Measurements from ENCODE around the gene AQP7.
"Not testable (repeated sequence)": the region's sequence is repeated elsewhere in the genome, so short reads cannot be mapped to it uniquely, and the experiment has no call there.

Gene AQP7

DNA sequence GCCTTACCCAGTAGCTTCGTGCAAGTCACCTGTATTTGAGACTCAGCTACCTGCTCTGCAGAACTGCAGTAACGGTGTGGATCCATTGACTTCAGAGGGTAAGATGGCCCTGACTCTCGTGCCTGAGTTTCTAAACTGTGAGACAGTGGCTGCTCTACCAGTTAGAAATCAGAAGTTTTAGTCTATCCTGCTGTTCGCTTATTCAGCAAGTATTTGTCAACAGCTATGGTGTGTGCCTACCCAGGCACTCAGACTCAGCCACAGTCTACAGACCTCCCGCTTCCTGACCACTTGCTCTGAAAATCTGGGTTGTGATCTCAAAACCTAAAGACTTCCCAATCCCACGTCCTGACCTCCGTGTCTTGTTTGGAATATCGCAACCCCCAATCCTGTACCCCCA, 31.5 kb upstream of the AQP7 start:
- no peak for DNase-seq (ENCODE audit: low read depth)

DNA sequence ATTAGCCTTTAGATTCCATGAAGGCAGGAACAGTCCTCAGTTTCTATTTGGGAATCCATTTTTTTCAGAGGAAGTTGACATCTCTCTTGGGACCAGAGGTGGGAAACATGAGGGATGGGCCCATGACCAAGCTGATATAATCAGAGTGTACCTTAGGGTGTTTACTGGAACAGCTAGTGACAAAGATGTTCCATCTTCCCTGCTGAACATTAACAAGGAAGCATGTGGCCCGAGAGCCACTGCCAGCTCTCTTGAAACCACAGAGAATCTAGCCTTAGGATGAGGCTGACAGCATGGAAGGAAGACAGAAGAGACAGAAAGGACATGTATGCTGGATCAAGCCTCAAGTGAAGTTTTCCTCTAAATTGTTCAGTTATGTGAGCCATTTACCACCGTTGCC, 29.1 kb upstream of the AQP7 start:
- no peak for DNase-seq (ENCODE audit: low read depth)

GRCh38 chr9:33430942-33431341, 28.6 kb upstream of the AQP7 start:
- DNase-seq (ENCODE audit: low read depth), result no peak

DNA sequence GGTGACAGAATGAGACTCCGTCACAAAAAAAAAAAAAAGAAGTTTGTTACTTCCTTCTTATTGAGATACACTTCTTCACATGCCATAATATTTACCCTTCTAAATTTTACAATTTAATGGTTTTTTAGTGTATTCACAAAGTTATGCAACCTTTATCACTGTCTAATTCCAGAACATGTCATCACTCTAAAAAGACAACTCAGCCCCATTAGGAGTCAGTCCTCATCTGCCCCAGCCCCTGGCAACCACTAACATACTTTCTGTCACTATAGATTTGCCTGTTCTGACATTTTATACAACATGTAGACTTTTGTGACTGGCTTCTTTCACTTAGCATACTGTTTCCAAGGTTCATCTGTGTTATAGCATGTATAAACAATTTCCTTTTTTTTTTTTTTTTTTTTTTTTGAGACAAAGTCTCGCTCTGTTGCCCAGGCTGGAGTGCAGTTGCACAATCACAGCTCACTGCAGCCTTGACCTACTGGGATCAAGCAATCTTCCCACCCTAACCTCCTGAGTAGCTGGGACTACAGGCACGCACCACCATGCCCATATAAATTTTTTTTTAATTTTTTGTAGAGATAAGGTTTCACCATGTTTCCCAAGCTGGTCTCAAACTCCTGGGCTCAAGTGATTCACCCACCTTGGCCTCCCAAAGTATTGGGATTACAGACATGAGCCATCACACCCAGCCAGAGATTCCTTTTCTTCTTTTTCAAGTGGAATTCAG, 27.1 kb upstream of the AQP7 start:
- no peak for DNase-seq (ENCODE audit: low read depth)

GRCh38 chr9:33426843-33427293, 24.5 kb upstream of the AQP7 start:
- DNase-seq (ENCODE audit: low read depth), result no peak

DNA sequence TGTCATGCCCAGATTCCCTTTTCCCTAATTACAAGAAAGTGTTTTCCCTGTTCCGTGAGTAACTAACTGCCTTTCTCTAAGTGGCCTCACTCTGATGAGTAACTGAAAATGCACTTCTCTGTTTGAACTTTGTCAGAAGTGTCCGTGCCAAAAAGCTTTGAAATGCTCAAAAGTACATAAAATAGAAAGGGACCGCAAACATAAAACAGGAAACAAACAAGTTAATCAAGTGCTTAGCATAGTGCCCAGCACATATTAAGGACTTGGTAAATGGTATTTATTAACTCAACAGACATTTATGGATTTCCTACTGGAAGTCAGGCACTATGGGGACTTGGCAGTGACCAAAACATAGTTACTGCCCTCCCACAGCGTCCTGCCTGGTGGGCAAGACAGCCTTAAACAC, 22.8 kb upstream of the AQP7 start:
- no peak for DNase-seq (ENCODE audit: low read depth)

GRCh38 chr9:33424492-33424891, 22.1 kb upstream of the AQP7 start:
- not testable (repeated sequence) for DNase-seq (ENCODE audit: low read depth)

- not testable (repeated sequence) for DNase-seq (ENCODE audit: low read depth)
Observed at GRCh38 chr9:33424043-33424442, 21.7 kb upstream of the AQP7 start.

- DNase-seq (ENCODE audit: low read depth), result no peak
Observed at GRCh38 chr9:33419708-33420303, 17.4 kb upstream of the AQP7 start.

GRCh38 chr9:33418090-33418489, 15.7 kb upstream of the AQP7 start:
- no peak for DNase-seq (ENCODE audit: low read depth)

GRCh38 chr9:33416996-33417395, 14.6 kb upstream of the AQP7 start:
- no peak for DNase-seq (ENCODE audit: low read depth)

GRCh38 chr9:33415501-33416038, 13.2 kb upstream of the AQP7 start:
- DNase-seq (ENCODE audit: low read depth), result peak; percentile 45

DNA sequence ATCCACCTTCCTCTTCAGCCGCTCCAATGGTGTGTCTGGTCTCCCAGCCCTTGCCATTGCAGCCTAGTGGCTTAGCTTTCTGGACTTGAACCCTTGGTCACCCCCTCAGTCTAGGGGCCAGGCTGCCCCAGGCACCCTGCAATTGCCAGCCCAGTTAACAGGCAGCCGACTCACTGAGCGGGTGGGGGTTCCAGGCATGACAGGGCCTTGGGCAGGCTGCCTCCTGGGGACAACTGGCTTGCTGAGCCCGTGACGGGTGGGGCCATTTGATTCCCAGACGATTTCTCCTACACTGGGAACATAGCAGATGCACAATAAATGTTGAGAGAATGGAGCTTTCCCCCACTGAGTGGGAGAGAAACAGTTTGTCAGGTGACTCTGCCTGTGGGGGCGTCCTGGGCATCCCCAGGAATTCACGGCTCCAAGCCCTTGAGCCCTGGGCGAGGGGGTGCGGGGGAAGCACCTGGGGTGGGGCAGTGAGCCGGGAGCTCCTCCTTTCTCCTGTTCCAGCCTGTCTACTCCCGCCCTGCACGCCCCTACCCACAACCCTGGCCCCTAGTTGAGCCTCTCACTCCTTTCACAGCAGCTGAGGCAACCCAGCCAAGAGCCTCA, 12.6 kb upstream of the AQP7 start:
- DNase-seq (ENCODE audit: low read depth), result no peak

DNA sequence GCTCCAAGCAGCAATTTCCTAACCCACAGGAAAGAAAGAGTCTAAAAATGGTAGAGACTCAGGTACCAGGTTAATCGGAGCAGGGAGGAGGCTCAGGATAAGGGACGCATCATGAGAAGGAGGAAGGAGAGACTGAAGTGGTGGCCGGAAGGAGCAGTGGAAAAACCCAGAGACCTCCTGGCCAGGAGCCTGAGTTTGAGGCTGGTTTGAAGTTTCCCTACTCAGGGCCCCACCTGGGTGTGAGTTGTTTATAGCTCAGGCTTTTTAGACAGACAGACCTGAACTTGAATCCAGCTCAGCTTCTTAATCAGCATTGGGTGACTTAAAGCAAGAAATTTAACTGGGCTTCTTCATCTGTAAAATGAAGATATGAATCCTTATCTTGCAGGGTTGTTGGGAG, 11.9 kb upstream of the AQP7 start:
- no peak for DNase-seq (ENCODE audit: low read depth)

DNA sequence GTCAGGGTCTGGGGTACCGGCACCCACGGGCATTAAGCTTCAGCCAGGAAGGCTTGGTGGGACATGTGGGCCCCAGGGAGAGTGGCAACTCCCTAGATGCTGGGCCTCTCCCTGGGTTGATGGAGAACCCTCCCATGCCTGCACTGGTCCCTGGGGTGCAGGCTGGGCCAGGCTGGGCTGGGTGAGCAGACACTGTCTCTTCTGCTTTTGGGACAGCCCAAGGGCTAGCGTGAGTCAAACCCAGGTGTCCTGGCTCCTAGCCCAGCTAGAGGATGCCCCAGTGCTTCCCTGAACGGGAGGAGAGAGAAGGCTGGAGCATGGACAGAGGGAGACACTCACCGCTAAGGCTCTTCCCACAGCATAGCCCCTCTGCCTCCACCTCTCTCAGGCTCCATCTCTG, 5.7 kb upstream of the AQP7 start:
- no peak for DNase-seq (ENCODE audit: low read depth)

GRCh38 chr9:33407061-33407460, 4.7 kb upstream of the AQP7 start:
- DNase-seq (ENCODE audit: low read depth), result no peak

DNA sequence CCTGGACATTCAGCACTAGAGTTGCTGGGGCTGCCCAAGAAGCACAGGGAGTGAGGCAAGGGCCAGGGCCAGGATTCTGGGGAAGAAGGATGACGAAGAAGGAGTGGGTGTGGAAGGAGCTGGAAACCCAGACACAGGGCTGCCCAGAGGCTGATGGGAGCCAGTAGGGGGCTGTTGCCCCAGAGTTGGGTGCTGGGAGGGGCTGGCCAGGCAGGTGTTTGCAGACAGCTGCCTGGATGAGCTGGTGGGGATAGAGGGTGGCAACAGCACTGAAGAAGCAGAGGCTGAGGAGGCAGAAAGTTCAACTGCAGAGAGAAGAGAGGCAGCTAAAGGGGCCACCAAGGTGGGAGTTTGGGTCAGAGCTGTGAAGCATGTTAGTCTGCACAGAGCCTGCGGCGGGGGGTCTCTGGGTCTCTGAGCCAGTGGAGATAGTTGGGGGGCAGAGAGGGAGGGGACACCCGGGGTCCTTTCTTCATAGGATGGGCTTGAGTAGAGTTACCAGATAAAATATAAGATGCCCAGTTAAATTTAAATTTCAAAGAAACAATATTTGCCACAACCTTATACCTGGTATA, 2.5 kb upstream of the AQP7 start:
- DNase-seq (ENCODE audit: low read depth), result no peak

DNA sequence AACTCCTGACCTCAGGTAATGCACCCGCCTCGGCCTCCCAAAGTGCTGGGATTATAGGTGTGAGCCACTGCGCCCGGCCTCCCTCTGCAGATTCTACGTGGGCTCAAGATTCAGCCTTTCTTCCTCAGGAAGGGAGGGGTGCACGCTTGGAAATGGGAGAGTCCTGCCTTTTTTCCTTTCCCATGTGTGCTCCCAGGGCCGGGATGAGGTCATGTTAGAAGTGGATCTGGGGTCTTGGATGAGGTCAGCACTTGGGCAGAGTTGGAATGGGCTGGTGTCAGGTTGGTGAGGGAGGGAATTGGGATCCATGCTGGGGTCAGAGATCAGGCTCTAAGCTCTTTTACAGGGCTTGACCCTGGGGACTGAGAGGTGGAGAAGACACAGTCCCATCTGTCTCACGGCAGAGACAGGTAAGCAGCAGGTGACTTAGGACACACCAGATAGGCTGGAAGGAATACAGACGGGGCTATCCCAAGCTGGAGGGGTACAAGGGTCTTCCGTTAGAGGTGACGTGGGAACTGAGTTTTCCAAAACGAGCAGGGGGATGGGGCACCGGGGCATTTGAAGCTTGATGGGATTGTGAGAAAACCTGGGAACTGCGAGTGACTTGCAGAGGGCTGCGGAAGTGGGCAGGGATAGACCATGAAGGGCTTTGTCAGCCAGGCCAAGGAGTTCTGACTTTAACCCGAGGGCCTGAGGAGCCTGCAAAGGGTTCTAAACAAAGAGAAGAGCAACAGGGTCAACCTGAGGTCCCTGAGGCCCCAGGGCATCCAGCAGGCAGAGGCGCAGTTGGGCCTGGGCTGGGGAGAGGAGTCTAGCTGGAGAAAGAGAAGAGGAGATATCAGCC, 1.8 kb upstream of the AQP7 start:
- DNase-seq (ENCODE audit: low read depth), result no peak

DNA sequence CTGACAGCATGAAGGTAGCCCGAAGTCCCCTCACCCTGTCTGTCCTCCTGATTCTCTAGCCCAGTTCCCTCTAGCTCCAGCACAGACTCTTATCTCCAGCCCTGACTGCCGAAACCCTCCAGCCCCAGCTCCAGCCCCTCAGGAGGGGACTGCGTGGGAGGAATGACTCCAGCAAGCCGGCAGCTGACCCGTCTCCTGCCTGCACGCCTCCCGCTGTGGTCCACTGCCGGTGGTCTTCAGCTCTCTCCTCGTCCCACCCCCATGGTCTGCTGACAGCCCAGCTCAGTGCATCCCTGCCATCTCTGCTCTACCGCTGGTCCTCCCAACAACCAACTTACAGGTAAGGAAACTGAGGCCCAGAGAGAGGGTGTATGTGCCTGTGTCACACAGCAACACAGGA, 559 bp downstream of the AQP7 start:
- not testable (repeated sequence) for DNase-seq (ENCODE audit: low read depth)

- not testable (repeated sequence) for DNase-seq (ENCODE audit: low read depth)
Observed at GRCh38 chr9:33399047-33399446, 3.3 kb downstream of the AQP7 start.

DNA sequence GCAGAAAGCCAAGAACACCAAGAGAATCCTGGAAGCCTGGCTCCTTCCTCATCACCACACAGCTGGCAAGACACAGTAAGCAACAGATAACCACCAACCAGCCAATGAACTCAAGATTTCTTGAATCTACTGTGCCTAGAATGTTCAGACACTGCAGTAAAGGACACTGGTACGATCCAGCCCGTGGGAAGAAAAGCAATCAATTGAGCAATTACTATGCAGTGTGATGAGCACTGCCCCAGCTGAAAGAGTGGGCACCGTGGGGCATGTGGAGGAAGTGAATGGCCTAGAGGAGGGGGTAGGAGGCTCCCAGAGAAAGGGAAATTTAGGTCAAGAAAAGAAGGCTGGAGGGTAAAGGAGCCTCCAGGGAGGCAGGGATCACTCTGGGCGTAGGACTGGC, 4.6 kb downstream of the AQP7 start:
- not testable (repeated sequence) for DNase-seq (ENCODE audit: low read depth)
